ENCODE results near the gene SLC1A5. TPM values are rescaled to one million over a fixed set of nuclear protein-coding genes. Genes with fewer than 3 reads are reported as not detected.
"Not testable (repeated sequence)": the region's sequence is repeated elsewhere in the genome, so short reads cannot be mapped to it uniquely, and the experiment has no call there.

SLC1A5 gene
- total RNA-seq, 2 experiments from 2014 or later: 139 TPM

DNA sequence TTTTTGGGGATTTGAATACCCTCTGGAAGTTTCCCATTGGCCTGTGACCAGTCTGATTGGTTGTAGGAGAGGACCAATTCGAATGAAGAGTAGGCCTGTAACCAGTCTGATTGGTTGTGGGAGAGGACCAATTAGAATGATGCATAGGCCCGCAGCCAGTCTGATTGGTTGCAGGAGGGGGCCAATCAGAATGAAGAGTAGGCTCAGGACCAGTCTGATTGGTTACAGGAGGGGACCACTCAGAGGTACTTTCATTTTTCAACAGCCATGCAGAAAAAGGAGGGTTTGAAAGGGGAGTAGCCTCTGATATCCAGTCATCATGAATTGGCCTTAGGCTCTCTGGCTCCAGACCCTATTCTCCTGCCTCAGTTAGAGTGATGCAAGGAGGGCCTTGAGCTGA, 30.4 kb upstream of the SLC1A5 start:
- Mint-ChIP-seq H3K36me3 (ENCODE audit: low read depth) (no peaks in the 10 kb centered on the region), H3K9me3 (no peaks in the 10 kb centered on the region), H3K27ac (no peak overlapping the region), H3K4me1 (ENCODE audit: low read depth) (peaks cover 28% of the 10 kb centered on the region), H3K27me3 (ENCODE audit: low read depth) (no peaks in the 10 kb centered on the region), H3K4me3 (no peak overlapping the region)
- DNase-seq: peak; percentile 16
- intact Hi-C loops (cut with micrococcal nuclease): no loop called here
- CTCF ChIA-PET: interaction anchor here (0.9 to 1.9 kb wide), 3 partner anchors 21 to 61 kb away, joined by 3 to 7 read pairs (median 4); no protein-coding TSS in a partner anchor

DNA sequence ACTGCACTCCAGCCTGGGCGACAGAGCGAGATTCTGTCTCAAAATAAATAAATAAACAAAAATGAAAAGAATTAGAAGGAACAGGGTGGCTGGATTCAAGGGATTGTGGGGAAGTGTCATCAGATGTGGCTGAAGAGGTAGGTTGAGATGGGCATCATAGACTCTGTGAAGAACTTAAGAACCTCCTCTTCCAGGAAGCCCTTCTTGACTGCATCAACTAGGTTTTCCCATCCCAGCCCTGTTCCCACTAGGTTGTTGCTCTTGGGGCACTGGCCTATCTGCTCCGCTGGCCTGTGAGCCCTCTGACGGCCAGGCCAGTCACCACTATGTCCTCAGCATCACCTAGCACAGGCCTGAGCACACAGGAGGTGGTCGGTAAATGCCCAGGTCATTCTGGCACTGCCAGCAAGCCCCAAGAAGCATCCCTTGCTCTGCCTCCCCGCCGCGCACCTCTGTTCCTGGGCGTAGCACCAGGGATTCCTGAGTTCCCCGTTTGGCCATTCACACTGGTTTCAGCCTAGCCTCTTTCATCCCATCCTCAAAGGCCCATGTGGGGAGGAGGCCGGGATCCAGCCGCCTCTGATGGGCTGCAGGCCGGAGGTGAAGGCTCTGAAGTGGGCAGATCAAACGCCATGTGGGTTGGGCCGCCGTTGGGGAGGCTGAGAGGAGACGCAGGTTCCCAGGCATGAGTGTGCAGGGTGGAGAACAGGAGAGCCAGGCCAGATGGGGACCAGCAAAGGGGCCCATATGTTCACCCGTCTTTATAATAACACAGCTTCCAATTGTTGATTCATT, 27.6 kb upstream of the SLC1A5 start:
- Mint-ChIP-seq H3K36me3 (ENCODE audit: low read depth) (no peaks in the 10 kb centered on the region), H3K4me3 (no peak overlapping the region), H3K27ac (no peak overlapping the region), H3K27me3 (ENCODE audit: low read depth) (no peaks in the 10 kb centered on the region), H3K4me1 (ENCODE audit: low read depth) (peaks cover 14% of the 10 kb centered on the region), H3K9me3 (no peaks in the 10 kb centered on the region)
- DNase-seq: no peak
- intact Hi-C loops (cut with micrococcal nuclease): no loop called here
- CTCF ChIA-PET: interaction anchor here (0.9 kb wide), 1 partner anchor 58 kb away, joined by 3 read pairs; no protein-coding TSS in a partner anchor

DNA sequence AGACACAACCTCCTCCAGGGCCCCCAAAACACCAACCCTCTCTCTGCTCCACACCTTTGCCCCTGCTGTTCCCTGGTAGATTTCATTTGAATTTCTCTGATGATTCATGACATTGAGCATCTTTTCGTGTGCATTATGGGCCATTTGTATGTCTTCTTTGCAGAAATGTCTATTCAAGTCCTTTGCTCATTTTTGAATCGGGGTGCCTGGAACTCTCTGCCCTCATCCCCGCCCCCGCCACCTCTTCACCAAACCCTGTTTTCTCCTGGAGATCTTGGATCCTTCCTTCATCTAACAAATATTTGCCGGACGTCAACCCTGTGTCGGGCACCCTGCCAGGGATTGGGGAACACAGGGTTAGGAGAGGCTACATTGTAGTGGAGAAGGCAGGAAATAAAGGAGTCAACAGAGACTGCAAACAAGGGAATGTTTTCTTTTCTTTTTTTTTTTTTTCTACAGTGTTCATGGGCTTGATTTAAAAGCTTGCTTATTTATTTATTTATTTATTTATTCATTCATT, 25.5 kb upstream of the SLC1A5 start:
- H3K4me3 Mint-ChIP-seq: no peak overlapping the region
- no peak for DNase-seq
- H3K9me3 Mint-ChIP-seq: no peaks in the 10 kb centered on the region
- CTCF ChIA-PET: no interaction called here
- intact Hi-C loops (cut with micrococcal nuclease): loop anchor here (5.0 kb wide), 1 partner anchor 887 kb away; no protein-coding TSS in a partner anchor
- H3K4me1 Mint-ChIP-seq (ENCODE audit: low read depth): no peaks in the 10 kb centered on the region
- no peaks in the 10 kb centered on the region for H3K36me3 Mint-ChIP-seq (ENCODE audit: low read depth)
- no peak overlapping the region for H3K27ac Mint-ChIP-seq
- H3K27me3 Mint-ChIP-seq (ENCODE audit: low read depth): no peaks in the 10 kb centered on the region

GRCh38 chr19:46812977-46813838, 24.8 kb upstream of the SLC1A5 start:
- no peaks in the 10 kb centered on the region for H3K4me1 Mint-ChIP-seq (ENCODE audit: low read depth)
- no peak overlapping the region for H3K4me3 Mint-ChIP-seq
- no peaks in the 10 kb centered on the region for H3K9me3 Mint-ChIP-seq
- H3K27me3 Mint-ChIP-seq (ENCODE audit: low read depth): no peaks in the 10 kb centered on the region
- intact Hi-C loops (cut with micrococcal nuclease): loop anchor here (5.0 kb wide), 1 partner anchor 886 kb away; no protein-coding TSS in a partner anchor
- H3K27ac Mint-ChIP-seq: no peak overlapping the region
- no peaks in the 10 kb centered on the region for H3K36me3 Mint-ChIP-seq (ENCODE audit: low read depth)
- no peak for DNase-seq
- CTCF ChIA-PET: no interaction called here

- Mint-ChIP-seq H3K27me3 (ENCODE audit: low read depth) (no peaks in the 10 kb centered on the region), H3K4me3 (no peak overlapping the region), H3K4me1 (ENCODE audit: low read depth) (no peaks in the 10 kb centered on the region), H3K36me3 (ENCODE audit: low read depth) (no peaks in the 10 kb centered on the region), H3K9me3 (no peaks in the 10 kb centered on the region), H3K27ac (no peak overlapping the region)
- intact Hi-C loops (cut with micrococcal nuclease): loop anchor here (5.0 kb wide), 1 partner anchor 882 kb away; no protein-coding TSS in a partner anchor
- CTCF ChIA-PET: interaction anchor here (0.6 kb wide), 1 partner anchor 40 kb away, joined by 3 read pairs; no protein-coding TSS in a partner anchor
- no peak for DNase-seq
Observed at GRCh38 chr19:46809534-46810272, 21.3 kb upstream of the SLC1A5 start.

DNA sequence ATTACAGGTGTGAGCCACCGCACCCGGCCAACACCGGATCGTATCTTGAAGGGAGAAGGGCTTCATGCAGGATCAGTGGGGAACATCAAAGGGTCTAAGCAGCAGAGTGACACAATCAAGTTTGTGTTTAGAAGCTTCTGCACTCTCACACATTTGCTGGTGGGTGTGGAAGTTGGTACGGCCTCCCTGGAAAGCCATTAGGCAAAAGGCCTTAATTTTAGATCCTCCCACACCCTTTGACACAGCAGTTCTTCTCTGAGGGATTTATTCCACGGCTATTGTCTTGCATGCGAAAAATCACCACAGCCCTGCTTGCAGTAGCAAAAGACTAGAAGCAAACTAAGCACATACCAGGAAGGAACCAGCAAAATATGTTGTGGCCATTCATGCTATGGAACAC, 18.3 kb upstream of the SLC1A5 start:
- H3K27ac Mint-ChIP-seq: no peak overlapping the region
- H3K4me3 Mint-ChIP-seq: no peak overlapping the region
- no peak for DNase-seq
- H3K4me1 Mint-ChIP-seq (ENCODE audit: low read depth): no peaks in the 10 kb centered on the region
- H3K9me3 Mint-ChIP-seq: no peaks in the 10 kb centered on the region
- H3K36me3 Mint-ChIP-seq (ENCODE audit: low read depth): no peaks in the 10 kb centered on the region
- no peaks in the 10 kb centered on the region for H3K27me3 Mint-ChIP-seq (ENCODE audit: low read depth)
- CTCF ChIA-PET: no interaction called here
- intact Hi-C loops (cut with micrococcal nuclease): no loop called here

GRCh38 chr19:46804432-46804831, 16.0 kb upstream of the SLC1A5 start:
- H3K27ac Mint-ChIP-seq; DNase-seq; H3K27me3 Mint-ChIP-seq (ENCODE audit: low read depth); H3K4me3 Mint-ChIP-seq; H3K9me3 Mint-ChIP-seq; H3K4me1 Mint-ChIP-seq (ENCODE audit: low read depth); H3K36me3 Mint-ChIP-seq (ENCODE audit: low read depth); intact Hi-C loops (cut with micrococcal nuclease): not testable (repeated sequence)
- CTCF ChIA-PET: interaction anchor here (1.0 to 2.1 kb wide), 2 partner anchors 30 to 37 kb away, joined by 3 to 8 read pairs; no protein-coding TSS in a partner anchor

- no peak for DNase-seq
- no peaks in the 10 kb centered on the region for H3K9me3 Mint-ChIP-seq
- H3K27ac Mint-ChIP-seq: no peak overlapping the region
- no peak overlapping the region for H3K4me3 Mint-ChIP-seq
- CTCF ChIA-PET: interaction anchor here (2.1 kb wide), 1 partner anchor 36 kb away, joined by 8 read pairs; no protein-coding TSS in a partner anchor
- H3K36me3 Mint-ChIP-seq (ENCODE audit: low read depth): no peaks in the 10 kb centered on the region
- no peaks in the 10 kb centered on the region for H3K4me1 Mint-ChIP-seq (ENCODE audit: low read depth)
- intact Hi-C loops (cut with micrococcal nuclease): no loop called here
- H3K27me3 Mint-ChIP-seq (ENCODE audit: low read depth): no peaks in the 10 kb centered on the region
Observed at GRCh38 chr19:46803555-46803954, 15.2 kb upstream of the SLC1A5 start.

GRCh38 chr19:46802152-46802551, 13.8 kb upstream of the SLC1A5 start:
- CTCF ChIA-PET: interaction anchor here (0.6 to 0.7 kb wide), 2 partner anchors 8 to 80 kb away, joined by 3 to 4 read pairs; no protein-coding TSS in a partner anchor
- intact Hi-C loops (cut with micrococcal nuclease): no loop called here
- no peaks in the 10 kb centered on the region for H3K36me3 Mint-ChIP-seq (ENCODE audit: low read depth)
- no peak overlapping the region for H3K27ac Mint-ChIP-seq
- H3K9me3 Mint-ChIP-seq: no peaks in the 10 kb centered on the region
- no peaks in the 10 kb centered on the region for H3K27me3 Mint-ChIP-seq (ENCODE audit: low read depth)
- no peak overlapping the region for H3K4me3 Mint-ChIP-seq
- DNase-seq: no peak
- H3K4me1 Mint-ChIP-seq (ENCODE audit: low read depth): no peaks in the 10 kb centered on the region

DNA sequence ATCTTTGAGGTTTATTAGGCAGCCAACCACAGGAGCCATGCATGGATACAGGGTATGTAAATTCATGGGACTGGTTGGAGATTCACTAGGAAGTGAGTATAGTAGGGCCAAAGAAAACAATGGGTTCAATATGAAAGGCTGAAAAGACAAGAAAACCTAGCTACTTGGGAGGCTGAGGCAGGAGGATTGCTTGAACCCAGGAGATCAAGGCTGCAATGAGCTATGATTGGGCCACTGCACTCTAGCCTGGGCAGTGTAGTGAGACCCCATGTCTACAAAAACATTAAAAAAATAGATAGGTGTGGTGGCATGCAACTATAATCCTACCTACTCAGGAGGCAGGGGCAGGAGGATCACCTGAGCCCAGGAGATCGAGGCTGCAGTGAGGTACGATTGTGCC, 10.3 kb upstream of the SLC1A5 start:
- no peak for DNase-seq
- H3K27me3 Mint-ChIP-seq (ENCODE audit: low read depth): no peaks in the 10 kb centered on the region
- no peaks in the 10 kb centered on the region for H3K36me3 Mint-ChIP-seq (ENCODE audit: low read depth)
- intact Hi-C loops (cut with micrococcal nuclease): no loop called here
- no peaks in the 10 kb centered on the region for H3K4me1 Mint-ChIP-seq (ENCODE audit: low read depth)
- H3K9me3 Mint-ChIP-seq: no peaks in the 10 kb centered on the region
- H3K27ac Mint-ChIP-seq: no peak overlapping the region
- no peak overlapping the region for H3K4me3 Mint-ChIP-seq
- CTCF ChIA-PET: interaction anchor here (0.7 kb wide), 1 partner anchor 68 kb away, joined by 3 read pairs; no protein-coding TSS in a partner anchor

DNA sequence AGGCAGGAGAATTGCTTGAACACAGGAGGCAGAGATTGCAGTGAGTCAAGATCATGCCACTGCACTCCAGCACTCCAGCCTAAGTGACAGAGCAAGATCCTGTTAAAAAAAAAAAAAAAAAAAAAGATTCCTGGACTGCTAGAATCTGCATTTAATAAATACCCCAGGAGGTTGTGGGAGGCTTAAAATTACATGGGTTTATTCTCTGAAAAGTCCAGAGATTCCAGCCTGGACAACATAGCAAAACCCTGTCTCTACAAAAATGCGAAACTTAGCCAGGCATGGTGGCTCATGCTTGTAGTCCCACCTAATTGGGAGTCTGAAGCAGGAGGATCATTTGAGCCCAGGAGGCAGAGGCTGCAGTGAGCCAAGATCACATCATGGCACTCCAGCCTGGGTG, 9.5 kb upstream of the SLC1A5 start:
- Mint-ChIP-seq H3K4me1 (ENCODE audit: low read depth) (no peaks in the 10 kb centered on the region), H3K9me3 (no peaks in the 10 kb centered on the region), H3K36me3 (ENCODE audit: low read depth) (no peaks in the 10 kb centered on the region), H3K27me3 (ENCODE audit: low read depth) (no peaks in the 10 kb centered on the region), H3K4me3 (no peak overlapping the region), H3K27ac (no peak overlapping the region)
- CTCF ChIA-PET: interaction anchor here (0.7 to 0.8 kb wide), 2 partner anchors 44 to 67 kb away, joined by 3 read pairs; no protein-coding TSS in a partner anchor
- intact Hi-C loops (cut with micrococcal nuclease): no loop called here
- no peak for DNase-seq

Measured in activated naive CD4-positive, alpha-beta T cell treated with anti-CD3 and anti-CD28 coated beads for 36 hours (primary cell).